ENCODE results near the gene FAM107B.

GRCh38 chr10:14667280-14667679 lies 107.4 kb downstream of the FAM107B start:
- TF ChIP-seq CTCF (IDR thresholded peaks at IDR 0.05) (no peak), POLR2A (IDR thresholded peaks at IDR 0.05) (no peak)

Data from breast epithelium (tissue), 3 donors.